GM23338 (cell line): ENCODE measurements around the gene ERMN.

Source experiments
- CREB1 ChIP-seq: fragments of 250-450 bp; sonication (Bioruptor Pico); IDR thresholded peaks from 2 replicates; pipeline ENCODE4 v1.5.0; 2020; ENCODE audit warnings: low read depth, mild to moderate bottlenecking, moderate library complexity
- EZH2 ChIP-seq: fragments of 200-600 bp; sonication (generic); IDR thresholded peaks from one replicate; pipeline ENCODE4 v1.8.0; 2017; ENCODE audit warnings: antibody characterized with exemption, mild to moderate bottlenecking, low read depth; ENCODE audit not compliant: unreplicated experiment
- EZH2phosphoT487 ChIP-seq: fragments of 200-600 bp; sonication (generic); IDR thresholded peaks from one replicate; pipeline ENCODE4 v1.8.1; 2018; ENCODE audit warnings: antibody characterized with exemption; ENCODE audit not compliant: unreplicated experiment
- POLR2AphosphoS5 ChIP-seq: IDR thresholded peaks from 2 replicates; pipeline ENCODE4 v1.6.1; 2016; ENCODE audit warnings: antibody characterized with exemption, low read depth
- STAT1 ChIP-seq: IDR thresholded peaks from one replicate; pipeline ENCODE4 v1.6.1; 2016; ENCODE audit warnings: antibody characterized with exemption; ENCODE audit not compliant: unreplicated experiment
- TF ChIP-seq, protein P1 (sequence below), 2 experiments: fragments of 200-600 bp in 1 of 2; sonication (generic) in 1 of 2; conservative IDR thresholded peaks; 2 replicates each; pipeline versions ENCODE4 v1.5.1 to v1.6.1; 2016 to 2017; ENCODE audit warnings: antibody characterized with exemption in 2 of 2, low read depth in 2 of 2, mild to moderate bottlenecking in 2 of 2, moderate library complexity in 1 of 2
- TF ChIP-seq, protein P2 (sequence below): IDR thresholded peaks from one replicate; pipeline ENCODE4 v1.6.1; 2018; ENCODE audit warnings: antibody characterized with exemption; ENCODE audit not compliant: unreplicated experiment

DNA sequence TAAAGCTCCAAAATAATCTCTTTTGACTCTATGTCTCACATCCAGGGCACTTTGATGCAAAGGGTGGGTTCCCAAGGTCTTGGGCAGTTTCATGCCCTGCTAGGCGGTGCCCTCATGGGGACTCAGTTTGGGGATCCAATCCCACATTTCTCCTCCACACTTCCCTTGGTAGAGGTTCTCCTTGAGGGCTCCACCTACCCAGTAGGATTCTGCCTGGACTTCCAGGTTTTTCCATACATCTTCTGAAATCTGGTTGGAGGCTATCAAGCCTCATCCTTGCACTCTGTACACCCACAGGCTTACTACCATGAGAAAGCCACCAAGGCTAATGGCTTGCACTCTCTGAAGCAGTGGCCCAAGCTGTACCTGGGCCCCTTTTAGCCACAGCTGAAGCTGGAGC lies 49.8 kb upstream of the ERMN start:
- TF ChIP-seq CREB1 (CRISPR knock-in tag) (no peak), STAT1 (no peak), POLR2AphosphoS5 (no peak), EZH2 (no peak), EZH2phosphoT487 (no peak)
- TF ChIP-seq, protein P1, sequence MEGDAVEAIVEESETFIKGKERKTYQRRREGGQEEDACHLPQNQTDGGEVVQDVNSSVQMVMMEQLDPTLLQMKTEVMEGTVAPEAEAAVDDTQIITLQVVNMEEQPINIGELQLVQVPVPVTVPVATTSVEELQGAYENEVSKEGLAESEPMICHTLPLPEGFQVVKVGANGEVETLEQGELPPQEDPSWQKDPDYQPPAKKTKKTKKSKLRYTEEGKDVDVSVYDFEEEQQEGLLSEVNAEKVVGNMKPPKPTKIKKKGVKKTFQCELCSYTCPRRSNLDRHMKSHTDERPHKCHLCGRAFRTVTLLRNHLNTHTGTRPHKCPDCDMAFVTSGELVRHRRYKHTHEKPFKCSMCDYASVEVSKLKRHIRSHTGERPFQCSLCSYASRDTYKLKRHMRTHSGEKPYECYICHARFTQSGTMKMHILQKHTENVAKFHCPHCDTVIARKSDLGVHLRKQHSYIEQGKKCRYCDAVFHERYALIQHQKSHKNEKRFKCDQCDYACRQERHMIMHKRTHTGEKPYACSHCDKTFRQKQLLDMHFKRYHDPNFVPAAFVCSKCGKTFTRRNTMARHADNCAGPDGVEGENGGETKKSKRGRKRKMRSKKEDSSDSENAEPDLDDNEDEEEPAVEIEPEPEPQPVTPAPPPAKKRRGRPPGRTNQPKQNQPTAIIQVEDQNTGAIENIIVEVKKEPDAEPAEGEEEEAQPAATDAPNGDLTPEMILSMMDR (conservative IDR thresholded peaks at IDR 0.05; ENCODE audit: low read depth in 2 of 2), result no peak
- TF ChIP-seq, protein P2, sequence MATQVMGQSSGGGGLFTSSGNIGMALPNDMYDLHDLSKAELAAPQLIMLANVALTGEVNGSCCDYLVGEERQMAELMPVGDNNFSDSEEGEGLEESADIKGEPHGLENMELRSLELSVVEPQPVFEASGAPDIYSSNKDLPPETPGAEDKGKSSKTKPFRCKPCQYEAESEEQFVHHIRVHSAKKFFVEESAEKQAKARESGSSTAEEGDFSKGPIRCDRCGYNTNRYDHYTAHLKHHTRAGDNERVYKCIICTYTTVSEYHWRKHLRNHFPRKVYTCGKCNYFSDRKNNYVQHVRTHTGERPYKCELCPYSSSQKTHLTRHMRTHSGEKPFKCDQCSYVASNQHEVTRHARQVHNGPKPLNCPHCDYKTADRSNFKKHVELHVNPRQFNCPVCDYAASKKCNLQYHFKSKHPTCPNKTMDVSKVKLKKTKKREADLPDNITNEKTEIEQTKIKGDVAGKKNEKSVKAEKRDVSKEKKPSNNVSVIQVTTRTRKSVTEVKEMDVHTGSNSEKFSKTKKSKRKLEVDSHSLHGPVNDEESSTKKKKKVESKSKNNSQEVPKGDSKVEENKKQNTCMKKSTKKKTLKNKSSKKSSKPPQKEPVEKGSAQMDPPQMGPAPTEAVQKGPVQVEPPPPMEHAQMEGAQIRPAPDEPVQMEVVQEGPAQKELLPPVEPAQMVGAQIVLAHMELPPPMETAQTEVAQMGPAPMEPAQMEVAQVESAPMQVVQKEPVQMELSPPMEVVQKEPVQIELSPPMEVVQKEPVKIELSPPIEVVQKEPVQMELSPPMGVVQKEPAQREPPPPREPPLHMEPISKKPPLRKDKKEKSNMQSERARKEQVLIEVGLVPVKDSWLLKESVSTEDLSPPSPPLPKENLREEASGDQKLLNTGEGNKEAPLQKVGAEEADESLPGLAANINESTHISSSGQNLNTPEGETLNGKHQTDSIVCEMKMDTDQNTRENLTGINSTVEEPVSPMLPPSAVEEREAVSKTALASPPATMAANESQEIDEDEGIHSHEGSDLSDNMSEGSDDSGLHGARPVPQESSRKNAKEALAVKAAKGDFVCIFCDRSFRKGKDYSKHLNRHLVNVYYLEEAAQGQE, result no peak
